ENCODE measurements around the gene FAM219B. TPM values are rescaled to one million over a fixed set of nuclear protein-coding genes. Genes with fewer than 3 reads are reported as not detected.

The FAM219B gene
- total and polyA plus RNA-seq, 2 of the 4 experiments (the other 2 are of a cell fraction), result 24.9 to 48.7 TPM

DNA sequence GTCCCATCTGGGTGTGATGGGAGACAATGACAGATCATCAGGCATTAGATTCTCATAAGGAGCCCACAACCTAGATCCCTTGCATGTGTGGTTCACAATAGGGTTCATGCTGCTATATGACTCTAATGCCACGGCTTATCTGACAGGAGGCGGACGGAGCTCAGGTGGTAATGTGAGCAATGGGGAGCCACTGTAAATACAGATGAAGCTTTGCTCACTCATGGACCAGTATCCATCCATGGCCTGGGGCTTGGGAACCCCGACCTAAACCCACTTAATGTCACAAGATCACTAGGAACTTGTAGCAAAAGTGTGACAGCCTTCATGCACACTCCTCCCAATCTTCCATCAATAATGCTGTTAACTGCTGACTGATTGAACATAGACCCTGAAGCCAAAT, 2.0 kb upstream of the FAM219B start:
- dilution Hi-C loops (cut with HindIII; ENCODE audit: low sequenced_read_pairs, unreplicated experiment) (no loop called here), in situ Hi-C loops (cut with MboI; ENCODE audit: low sequenced_read_pairs) (no loop called here), intact Hi-C loops (cut with micrococcal nuclease) (loop anchor here (5.0 kb wide), 1 partner anchor 66 kb away; the partner anchor contains the start of gene ULK3)
- Histone ChIP-seq H3K23ac (ENCODE audit: low read depth, low read length) (no peak overlapping the region), H4K91ac (ENCODE audit: insufficient read depth, low read depth, low read length) (no peak overlapping the region), H3K27ac (ENCODE audit: insufficient read depth, low read length) (no peak overlapping the region), H2BK5ac (ENCODE audit: low read depth, low read length, poor library complexity, severe bottlenecking) (no peak overlapping the region), H3K79me1 (ENCODE audit: low read depth in 1 of 2, low read length in 2 of 2) (peaks cover 16 to 36% of the 10 kb centered on the region in 2 experiments), H3K18ac (ENCODE audit: low read depth, low read length) (no peak overlapping the region), H4K5ac (ENCODE audit: low read depth, low read length) (no peak overlapping the region), H3K4me1 (ENCODE audit: control insufficient read depth, insufficient read depth, low read length) (peaks cover 13% of the 10 kb centered on the region), H3K4ac (ENCODE audit: low read depth, low read length) (no peak overlapping the region), H4K20me1 (ENCODE audit: insufficient read depth, low read length) (peaks cover 10% of the 10 kb centered on the region), H2AK5ac (ENCODE audit: low read depth, low read length) (no peak overlapping the region), H4K8ac (ENCODE audit: low read depth in 2 of 2, low read length in 2 of 2) (no peak overlapping the region), H3K9me1 (ENCODE audit: insufficient read depth, low read length) (peaks cover 4% of the 10 kb centered on the region), H3K9me3 (ENCODE audit: control insufficient read depth, insufficient read depth, low read length) (no peaks in the 10 kb centered on the region), H2AK9ac (replicated peaks; ENCODE audit: low read depth, low read length, poor library complexity) (no peak overlapping the region), H2AFZ (replicated peaks; ENCODE audit: low read length, poor library complexity) (no peak overlapping the region), H3K9ac (ENCODE audit: low read depth, low read length) (no peak overlapping the region), H2BK15ac (ENCODE audit: low read depth, low read length) (no peak overlapping the region), H3K36me3 (ENCODE audit: control insufficient read depth, insufficient read depth, low read length) (peaks cover 15% of the 10 kb centered on the region), H3K56ac (ENCODE audit: extremely low read depth, insufficient read depth, low read length) (no peak overlapping the region), H2BK20ac (ENCODE audit: low read depth, low read length) (no peak overlapping the region), H3K27me3 (ENCODE audit: control insufficient read depth, insufficient read depth, low read length) (no peaks in the 10 kb centered on the region), H3K4me3 (ENCODE audit: insufficient read depth, low read depth, low read length) (no peak overlapping the region), H3K14ac (replicated peaks; ENCODE audit: low read depth, low read length) (no peak overlapping the region), H3K4me2 (ENCODE audit: low read depth, low read length) (no peak overlapping the region), H2BK120ac (ENCODE audit: low read depth, low read length) (no peak overlapping the region)
- DNase-seq, result no peak
- 100% methylated on average over 3 of the region's 4 CpGs; no CpG with 5 or more reads in 1 of the 2 experiments for WGBS, 2 experiments (ENCODE audit: extremely low coverage in 2 of 2, insufficient read length in 1 of 2)
- no peak for ATAC-seq (ENCODE audit: low read depth)
- no TSS peak for BruUV-seq (replicated peaks)
- no peak for TF ChIP-seq RCOR1 (IDR thresholded peaks at IDR 0.05; ENCODE audit: insufficient replicate concordance, low read length)
- TF ChIP-seq BHLHE40 (IDR thresholded peaks at IDR 0.05; ENCODE audit: low read depth, low read length), result no peak
- TF ChIP-seq, protein P1, sequence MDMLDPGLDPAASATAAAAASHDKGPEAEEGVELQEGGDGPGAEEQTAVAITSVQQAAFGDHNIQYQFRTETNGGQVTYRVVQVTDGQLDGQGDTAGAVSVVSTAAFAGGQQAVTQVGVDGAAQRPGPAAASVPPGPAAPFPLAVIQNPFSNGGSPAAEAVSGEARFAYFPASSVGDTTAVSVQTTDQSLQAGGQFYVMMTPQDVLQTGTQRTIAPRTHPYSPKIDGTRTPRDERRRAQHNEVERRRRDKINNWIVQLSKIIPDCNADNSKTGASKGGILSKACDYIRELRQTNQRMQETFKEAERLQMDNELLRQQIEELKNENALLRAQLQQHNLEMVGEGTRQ (IDR thresholded peaks at IDR 0.05; ENCODE audit: low read depth, low read length), result no peak
- TF ChIP-seq CEBPB (IDR thresholded peaks at IDR 0.05; ENCODE audit: low read depth, low read length), result no peak
- no peak for TF ChIP-seq MAFK (IDR thresholded peaks at IDR 0.05; ENCODE audit: low read depth, low read length)
- no peak for TF ChIP-seq MXI1 (IDR thresholded peaks at IDR 0.05; ENCODE audit: borderline replicate concordance, low read depth, low read length)
- TF ChIP-seq MAZ (IDR thresholded peaks at IDR 0.05; ENCODE audit: borderline replicate concordance, low read depth, low read length), result no peak
- TF ChIP-seq, protein P2, sequence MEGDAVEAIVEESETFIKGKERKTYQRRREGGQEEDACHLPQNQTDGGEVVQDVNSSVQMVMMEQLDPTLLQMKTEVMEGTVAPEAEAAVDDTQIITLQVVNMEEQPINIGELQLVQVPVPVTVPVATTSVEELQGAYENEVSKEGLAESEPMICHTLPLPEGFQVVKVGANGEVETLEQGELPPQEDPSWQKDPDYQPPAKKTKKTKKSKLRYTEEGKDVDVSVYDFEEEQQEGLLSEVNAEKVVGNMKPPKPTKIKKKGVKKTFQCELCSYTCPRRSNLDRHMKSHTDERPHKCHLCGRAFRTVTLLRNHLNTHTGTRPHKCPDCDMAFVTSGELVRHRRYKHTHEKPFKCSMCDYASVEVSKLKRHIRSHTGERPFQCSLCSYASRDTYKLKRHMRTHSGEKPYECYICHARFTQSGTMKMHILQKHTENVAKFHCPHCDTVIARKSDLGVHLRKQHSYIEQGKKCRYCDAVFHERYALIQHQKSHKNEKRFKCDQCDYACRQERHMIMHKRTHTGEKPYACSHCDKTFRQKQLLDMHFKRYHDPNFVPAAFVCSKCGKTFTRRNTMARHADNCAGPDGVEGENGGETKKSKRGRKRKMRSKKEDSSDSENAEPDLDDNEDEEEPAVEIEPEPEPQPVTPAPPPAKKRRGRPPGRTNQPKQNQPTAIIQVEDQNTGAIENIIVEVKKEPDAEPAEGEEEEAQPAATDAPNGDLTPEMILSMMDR (conservative IDR thresholded peaks at IDR 0.05; ENCODE audit: low read depth, low read length), result no peak
- TF ChIP-seq, protein P3, sequence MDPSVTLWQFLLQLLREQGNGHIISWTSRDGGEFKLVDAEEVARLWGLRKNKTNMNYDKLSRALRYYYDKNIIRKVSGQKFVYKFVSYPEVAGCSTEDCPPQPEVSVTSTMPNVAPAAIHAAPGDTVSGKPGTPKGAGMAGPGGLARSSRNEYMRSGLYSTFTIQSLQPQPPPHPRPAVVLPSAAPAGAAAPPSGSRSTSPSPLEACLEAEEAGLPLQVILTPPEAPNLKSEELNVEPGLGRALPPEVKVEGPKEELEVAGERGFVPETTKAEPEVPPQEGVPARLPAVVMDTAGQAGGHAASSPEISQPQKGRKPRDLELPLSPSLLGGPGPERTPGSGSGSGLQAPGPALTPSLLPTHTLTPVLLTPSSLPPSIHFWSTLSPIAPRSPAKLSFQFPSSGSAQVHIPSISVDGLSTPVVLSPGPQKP (IDR thresholded peaks at IDR 0.05; ENCODE audit: borderline replicate concordance, low read depth, low read length), result no peak
- TF ChIP-seq CHD1 (IDR thresholded peaks at IDR 0.05; ENCODE audit: low read depth, low read length), result no peak
- TF ChIP-seq SMC3 (IDR thresholded peaks at IDR 0.05; ENCODE audit: low read depth, low read length), result no peak
- no peak for TF ChIP-seq NFE2L2 (IDR thresholded peaks at IDR 0.05; ENCODE audit: low read depth, low read length)
- no peak for TF ChIP-seq RAD21 (IDR thresholded peaks at IDR 0.05; ENCODE audit: low read length)
- TF ChIP-seq RFX5 (IDR thresholded peaks at IDR 0.05; ENCODE audit: low read depth, low read length), result no peak
- TF ChIP-seq POLR2A (IDR thresholded peaks at IDR 0.05; ENCODE audit: low read depth, low read length), result no peak
- no peak for TF ChIP-seq FOS (IDR thresholded peaks at IDR 0.05; ENCODE audit: low read depth, low read length)
- POLR2A ChIA-PET (ENCODE audit: unreplicated experiment), result no interaction called here
- CTCF ChIA-PET, result no interaction called here
